ENCODE measurements around the gene EPHA3.

The EPHA3 gene

DNA sequence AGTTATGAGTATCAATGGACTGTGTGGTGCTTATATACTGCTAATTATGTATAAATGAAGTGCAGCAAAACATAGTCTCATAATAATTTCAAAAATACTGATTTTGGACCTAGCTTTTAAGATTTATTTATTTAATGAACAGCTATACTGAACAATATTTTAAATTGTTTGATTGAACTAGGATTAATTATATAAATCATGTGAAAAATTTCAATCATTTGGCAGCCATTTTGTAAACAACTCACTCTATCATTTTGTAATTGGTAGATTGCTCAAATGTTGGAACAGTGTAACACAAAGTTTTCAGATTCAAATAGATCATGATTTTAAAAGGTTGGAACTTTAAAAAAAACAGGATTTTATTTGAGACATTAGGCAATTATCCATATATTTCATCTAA is 47.0 kb downstream of the EPHA3 start:
- no peak for DNase-seq

DNA sequence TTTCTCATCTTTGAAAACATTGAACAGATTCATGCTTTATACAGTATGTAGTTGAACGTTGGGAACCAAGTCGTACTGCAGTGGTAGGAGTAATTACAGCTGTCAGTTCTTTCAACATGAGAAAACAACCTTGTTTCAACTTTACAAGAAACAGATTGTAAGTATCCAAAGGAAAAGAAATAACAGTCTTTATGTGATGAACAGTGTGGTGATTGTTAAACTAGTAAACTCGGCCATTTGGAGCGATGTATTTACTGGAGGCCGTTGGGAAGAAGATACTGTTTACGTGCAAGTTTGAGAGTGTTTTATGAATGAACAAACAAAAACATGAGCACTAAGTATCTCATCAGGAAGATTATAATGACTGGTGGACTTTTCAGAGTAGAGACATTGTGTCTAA is 48.4 kb downstream of the EPHA3 start:
- no peak for DNase-seq

DNA sequence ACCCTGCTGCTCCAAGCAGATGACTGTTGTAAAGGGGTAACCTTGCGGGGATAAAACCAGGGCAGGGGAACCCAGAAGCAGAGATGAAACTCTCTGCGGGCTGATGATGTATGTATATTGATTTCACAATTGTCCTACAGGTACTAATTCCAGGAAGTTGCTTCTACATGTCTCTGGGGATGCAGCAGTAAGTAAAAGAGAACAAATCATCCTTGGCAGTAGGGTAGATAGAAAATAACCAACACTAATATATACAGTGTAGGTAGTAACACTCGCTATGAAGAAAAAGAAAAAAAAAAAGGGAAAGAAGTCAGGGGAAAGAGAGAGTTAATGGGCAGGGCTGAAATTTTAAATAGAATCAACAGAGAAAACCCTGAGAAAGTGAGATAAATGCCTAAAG is 50.2 kb downstream of the EPHA3 start:
- no peak for DNase-seq

DNA sequence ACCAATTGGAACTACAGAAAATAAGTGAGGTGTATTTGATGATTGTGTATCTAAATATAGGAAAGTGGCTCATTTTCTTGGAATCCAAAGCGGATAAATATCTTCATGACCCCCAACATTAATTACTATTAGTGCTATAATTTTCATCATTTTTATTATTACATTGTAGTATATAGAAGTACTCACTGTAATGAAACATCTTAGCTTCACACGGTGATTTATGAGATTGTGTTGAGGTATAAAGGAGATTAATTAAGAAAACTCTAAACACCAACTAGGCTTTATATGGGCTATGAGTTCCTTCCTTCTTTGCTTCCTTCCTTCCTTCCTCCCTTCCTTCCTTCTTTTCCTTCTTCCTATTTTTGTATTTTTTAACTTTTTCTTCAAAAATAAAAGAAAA is 52.2 kb downstream of the EPHA3 start:
- DNase-seq = no peak

DNA sequence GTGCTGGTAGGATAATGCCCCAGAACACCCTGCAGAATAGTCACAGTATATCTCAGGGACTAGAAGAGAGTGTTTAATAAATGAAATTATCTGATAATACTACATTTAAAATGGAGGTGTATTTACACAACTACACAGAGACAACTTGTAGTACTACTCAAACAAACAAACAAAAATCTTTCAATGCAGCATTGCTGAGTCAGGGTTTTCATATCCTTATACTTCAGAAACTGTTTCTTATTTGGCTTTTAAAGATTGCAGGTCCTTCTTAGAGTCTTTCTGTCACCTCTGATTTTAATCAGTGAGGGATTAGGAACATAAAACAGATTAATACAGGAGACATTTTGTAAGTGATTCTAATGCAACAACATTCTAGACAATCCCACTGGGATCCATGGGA is 57.4 kb downstream of the EPHA3 start:
- DNase-seq = no peak

DNA sequence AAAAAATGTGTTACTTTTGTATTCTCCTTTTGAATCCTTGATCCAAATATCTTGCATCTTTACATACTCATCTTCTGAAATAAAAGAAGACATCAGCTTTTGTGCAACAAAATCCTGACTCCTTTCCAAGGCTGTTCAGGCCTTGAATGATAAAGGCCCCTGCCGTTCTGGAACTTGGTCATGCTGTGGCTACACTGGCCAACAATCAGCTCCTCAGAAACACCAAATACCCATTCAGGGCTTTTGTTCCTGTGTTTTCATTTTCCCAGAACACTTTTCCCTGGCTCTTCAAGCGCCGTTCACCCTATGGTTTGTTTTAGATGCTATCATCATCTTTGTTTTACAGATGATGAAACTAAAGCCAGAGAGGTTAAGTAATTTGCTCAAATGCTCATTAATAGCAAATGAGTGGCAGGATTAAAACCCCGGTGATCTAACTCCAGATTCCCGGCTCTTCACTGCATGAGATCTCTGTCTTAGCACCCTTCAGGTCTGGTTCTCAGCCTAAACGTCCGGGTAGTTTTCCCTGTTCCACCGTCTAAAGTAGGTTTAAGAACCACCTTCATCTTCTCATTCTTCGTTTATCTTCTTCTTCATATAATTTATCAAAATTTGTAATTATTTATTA is 58.3 kb downstream of the EPHA3 start:
- no peak for DNase-seq

DNA sequence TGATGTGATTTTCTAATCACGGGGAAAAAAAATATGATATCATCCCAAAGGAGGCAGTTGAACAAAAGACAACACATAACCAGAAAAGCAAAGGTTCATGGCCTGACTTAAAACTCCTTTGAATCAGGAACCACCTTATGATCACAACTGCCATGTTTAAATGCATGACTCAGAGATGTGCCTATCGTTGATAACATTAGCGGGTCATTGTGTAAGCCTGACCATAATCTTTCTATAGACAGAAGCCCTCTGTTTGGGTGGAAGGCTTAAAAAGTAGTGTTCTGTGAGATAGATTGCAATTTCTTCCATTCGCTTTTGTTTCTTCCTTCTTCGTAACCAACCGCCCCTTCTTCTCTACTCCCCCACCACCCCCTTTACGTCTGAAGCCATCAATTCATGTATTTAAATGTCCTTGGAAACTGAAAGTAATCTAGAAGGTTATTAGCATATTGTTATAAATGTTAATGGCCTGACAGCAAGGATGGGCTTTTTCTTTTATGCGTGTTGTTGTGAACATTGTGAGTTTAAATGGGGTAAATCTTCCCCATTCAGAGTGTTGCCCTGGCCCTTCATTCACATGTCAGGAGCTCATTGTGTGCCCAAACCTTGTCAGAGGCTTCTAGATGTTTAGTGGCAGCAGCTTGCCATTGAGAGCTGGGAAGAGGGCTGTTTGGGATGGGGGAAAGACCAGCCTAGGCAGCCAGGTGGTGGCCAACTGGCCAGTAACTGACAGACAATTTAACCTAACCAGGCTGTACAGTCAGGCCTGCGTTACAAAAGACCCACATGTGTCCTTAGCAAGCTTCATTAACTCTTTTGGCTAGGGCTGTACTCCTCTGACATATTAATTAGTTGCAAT is 64.5 kb downstream of the EPHA3 start:
- no peak for DNase-seq

DNA sequence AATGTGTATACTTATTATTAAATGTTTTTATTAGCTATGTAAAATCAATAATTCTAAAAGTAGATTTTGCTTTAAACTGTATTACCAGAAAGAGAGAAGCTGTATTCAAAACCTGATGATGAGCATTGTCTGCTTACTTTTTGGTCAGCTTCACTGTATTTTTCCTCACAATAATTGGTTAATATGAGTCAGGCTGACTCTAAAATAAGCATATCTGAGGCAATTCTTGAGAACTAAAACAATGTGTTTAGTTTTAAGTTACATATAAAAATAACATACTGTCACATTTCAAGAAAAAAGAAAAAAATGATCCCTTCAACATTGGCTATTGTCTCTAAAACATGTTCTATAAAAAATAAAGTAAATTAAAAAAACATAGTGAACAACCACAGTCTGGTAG is 66.1 kb downstream of the EPHA3 start:
- DNase-seq = no peak

DNA sequence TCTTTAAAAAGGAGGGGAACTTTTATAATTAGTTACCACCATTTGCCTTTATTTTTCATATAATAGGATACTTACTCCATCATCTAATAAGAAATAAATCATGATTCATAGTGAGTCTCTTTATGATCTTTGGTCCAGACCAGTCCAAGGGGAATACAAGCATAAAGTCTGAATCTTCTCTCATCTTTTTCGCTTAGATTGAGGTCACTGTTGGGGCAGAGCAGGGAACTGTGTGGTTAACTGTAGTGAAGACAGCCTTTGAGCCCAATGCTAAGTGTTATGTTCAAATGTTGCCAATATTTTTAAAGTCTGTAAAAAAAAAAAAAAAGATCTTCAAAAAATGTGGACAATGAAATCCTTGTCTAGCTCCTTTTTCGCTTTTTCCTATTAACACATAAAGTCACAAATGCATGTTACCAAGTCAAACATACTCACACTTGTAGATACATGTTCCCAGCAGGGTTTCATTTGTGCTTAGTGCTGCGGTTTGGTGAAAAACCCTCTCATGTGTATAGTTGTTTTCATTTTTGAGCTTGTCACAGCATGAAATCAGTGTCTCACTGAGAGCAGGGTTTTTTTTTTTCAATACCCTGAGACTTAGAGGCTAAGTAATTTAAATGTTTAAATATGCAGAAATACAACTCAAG is 72.1 kb downstream of the EPHA3 start:
- no peak for DNase-seq

DNA sequence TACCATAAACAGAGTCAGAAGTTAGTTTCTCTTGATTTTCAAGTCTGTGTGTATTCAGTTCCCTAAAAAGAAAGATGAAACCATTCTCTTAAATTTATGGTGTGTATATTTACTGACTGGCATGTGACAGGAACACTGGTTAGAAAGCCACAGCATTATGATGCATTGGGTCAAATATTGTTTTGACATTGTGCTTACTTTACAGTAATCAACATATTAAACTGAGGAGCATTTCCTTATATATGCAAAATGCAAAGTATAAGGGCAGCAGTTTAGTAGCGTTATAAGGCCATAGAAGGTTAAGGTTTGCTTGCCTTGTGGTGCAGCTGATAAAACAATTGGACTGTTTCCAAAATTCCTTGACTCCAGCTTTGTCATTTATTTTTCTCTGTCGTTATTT is 72.9 kb downstream of the EPHA3 start:
- no peak for DNase-seq

DNA sequence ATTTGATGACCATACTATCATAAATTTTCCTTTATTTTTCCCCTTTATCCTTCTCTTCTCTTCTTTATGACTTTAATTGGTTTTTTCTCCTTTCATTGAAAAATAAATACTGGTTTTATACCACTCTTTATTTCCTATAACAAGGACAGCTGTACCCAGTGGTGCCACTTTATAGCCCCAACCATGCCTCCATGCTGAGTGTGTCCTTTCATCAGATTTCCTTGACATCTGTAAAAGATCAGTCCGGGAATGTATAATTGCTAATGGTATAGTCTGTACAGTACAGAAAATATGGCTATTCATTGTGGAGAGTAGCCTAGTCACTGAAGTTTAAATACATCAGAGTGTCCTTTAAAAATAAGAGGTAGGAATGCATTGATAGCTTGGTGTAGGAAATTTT is 74.6 kb downstream of the EPHA3 start:
- DNase-seq = no peak

DNA sequence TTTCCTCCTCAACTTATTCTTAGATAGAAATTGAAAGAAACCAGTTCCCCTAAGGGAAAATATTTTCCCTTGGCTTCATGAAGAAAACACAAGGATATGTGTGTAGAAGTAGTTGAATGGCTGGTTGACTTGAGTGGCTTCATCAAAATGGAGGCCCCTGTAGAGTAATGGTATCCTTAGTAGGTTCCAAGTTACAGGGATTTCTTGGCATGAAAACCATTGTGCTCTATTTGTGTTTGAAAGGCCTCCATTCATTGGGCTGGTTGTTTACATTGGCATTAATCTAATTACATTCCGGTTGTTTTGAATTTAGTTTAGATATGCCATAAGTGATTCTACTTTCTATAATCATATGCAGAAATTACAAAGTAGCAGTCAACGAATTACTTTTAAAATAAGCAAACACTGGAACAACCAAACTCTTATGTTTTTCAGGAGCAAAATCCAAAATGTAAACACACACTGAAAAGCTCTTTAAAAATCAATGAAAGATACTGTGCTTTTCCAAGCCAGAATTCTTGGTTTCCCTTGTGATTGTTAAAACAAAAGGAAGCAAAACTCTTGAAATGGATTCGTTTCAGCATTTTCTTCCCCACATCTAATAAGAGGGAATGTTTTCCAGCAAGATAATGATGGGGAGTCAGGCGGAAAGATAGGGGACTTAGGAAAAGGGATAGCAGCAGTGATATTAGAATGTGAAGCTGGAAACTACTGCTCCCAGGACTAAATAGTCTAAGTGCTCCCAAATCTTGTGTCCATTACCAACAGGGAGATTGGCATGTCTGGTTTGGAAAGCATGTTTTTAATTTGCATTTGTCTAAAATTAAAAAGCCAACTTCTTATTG is 77.0 kb downstream of the EPHA3 start:
- no peak for DNase-seq

DNA sequence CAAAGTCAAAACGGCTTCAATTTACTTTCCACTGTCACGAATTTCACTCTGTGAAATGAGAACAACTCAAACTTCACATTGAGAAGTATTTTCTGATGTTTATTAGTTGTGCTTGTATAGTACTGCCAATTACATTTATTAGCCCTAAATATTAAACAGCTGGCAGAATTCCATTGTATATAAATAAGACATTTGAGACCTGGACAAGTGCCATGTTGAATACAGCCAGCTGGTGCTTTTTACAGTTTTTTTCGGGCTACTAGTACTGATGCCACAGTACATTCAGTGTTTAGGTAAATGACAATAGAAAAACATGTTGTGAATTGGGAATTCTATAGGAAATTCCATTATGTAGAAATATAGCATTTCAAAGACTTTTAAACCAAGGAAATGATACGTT is 79.0 kb downstream of the EPHA3 start:
- DNase-seq = no peak

DNA sequence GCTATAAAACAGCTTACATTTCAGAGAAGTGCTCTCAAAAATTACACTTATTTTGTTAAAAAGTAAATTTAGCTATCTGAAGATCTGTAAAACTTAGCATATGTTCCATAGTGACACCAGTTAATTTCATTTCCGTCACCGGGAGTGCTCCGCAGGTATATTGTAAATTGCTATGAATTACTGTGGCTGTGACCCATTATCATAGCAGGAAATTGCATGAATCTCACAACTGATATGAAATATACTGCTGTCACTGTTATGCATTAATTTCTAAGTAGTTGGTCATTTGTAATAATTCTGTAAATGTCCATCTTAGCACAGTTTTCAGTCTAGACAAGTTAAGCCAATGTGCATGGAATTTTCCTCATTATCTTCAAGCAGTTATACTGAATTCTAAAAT is 91.2 kb downstream of the EPHA3 start:
- DNase-seq = no peak

DNA sequence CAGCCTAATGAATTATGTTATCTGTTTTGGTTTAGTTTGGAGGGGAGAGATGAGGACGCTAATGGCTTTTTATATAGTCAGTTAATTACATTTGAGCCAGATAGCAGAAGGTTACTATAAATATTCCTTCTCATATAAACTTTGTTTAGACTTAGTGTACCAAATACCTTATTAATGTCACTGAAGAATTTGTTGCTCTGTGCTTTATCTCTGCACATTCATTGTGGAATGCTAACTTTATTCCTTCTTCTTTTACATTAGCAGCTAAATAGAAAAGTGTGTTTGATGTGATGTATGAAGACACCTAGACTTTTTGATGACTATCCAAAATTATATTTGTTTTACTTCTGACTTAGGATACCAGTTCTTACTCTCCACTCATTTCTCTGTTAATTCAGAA is 105.2 kb downstream of the EPHA3 start:
- no peak for DNase-seq

DNA sequence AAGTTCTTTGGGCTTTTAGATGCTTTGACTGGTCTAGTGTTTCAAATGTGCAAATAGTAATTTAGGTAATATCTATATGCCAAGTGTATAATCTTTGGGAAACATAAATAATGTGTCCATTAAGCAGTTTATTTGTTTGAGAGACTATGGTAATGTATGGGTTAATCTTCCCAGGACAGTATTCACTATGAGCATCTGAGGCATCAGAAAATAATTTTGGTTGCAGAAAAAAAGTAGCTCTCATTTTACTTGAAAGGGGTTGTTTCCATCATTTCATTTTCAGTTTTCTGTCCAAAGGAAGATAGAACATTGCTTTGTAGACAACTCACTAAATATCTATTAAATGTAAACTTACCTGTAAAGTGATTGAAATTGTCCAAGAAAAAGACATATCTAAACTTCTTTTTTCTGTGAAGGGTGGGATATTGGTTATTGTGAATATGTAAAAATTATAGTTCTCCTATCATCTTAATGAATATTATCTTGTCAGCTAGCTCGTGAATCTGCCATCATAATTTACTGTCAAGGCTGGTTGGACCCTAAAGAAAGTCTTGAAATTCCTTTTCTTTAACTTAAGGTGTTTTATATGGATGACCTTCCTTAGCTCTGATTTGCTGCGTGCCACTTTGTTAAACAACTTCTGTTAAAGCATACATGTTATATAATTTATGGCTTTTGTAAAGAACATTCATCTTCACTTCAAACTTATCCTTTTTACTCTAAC is 108.8 kb downstream of the EPHA3 start:
- no peak for DNase-seq

DNA sequence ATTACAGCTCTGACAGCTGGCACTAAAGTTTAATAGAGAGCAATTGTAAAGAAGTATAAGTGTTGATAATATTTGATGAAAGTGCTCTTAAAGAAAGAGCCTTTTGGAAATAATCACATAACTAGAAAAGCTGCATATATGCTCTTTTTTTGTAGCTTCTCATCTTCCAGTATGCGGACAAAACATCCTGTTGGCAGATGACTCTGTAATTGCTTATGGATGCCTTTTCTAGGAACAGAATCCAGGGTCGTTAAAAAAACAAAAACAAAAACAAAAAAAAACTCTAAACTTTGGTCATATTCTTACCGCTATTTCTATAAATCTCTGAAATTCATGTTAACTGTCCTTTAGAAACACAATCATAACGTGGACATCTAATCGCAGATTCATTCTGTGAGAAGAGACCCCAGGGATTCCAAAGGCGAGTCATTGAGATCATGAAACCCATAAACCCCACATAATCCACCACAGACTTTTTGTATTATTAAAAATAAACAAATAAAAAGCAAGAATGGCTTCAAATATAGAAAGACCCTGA is 109.8 kb downstream of the EPHA3 start:
- DNase-seq = no peak

DNA sequence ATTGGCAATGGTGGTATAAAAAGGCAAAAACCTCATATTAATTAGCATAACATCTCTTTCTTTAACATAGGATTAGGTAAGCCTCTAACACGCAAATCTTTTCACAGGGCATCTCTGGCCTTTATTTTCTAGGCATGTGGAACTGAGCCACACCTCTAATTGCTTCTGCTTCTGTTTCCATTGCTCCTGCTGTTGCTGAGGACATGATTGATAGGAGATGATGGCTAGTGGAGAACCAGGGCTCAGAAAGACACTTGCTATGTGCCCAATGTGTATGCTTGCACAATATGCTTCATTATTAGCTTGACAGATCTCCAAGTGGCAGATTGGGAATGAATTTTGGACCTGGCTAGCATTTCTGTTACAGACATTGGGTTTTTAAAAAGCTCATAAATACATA is 114.5 kb downstream of the EPHA3 start:
- no peak for DNase-seq

DNA sequence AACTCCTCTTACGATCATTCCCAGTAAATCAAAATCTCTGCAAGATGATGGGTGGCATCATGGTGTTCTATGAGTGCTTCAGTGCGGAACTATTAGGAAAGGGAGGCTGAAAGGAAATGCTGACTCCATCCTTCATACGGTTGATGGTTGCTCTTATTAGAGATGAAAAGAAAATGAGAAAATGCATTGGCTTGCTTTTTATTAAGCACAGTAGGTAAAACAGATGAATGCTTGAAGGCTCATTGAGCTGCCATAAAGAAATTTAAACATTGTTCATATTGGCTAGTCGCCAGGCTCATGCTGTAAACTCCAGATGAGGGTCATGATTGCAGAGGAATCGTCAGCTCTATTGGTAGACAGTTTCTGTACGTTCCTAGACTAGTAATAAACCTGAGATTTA is 115.8 kb downstream of the EPHA3 start:
- no peak for DNase-seq

DNA sequence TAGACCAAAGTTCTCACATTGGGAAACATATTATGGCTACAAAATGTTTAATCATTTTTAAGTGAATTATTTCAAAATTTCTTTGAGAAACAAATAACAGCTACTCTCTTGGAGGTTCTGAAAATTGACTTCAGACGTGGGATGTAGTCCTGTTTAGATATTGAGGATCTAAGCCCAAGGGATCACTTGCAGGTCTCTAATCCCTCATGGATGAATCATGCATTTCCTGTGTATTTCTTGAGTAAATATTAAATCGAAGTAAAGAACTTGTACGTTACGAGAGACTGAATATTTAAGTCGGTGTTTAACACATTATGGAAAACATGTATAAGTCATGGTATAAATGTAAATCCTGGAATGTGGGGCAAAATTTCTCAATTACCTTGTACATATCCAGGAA is 119.8 kb downstream of the EPHA3 start:
- DNase-seq = no peak

DNA sequence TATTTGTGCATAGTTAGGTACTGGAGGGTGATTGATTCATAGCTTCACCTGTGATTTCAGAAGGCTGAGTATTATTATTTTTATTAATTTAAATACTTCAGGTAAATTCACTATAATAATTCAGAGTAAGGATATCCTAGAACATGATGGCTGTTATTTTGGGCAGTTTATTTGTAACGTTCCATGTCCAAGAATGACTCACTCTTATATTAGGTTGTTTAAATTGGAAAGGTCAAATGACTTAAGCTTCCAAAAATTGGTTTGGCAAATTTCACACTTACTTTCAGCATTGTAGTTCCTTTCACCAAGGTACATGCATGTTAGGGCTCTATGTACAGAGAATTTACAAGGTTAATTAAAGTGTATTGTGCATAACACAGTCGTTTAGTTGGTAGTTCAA is 120.2 kb downstream of the EPHA3 start:
- no peak for DNase-seq

DNA sequence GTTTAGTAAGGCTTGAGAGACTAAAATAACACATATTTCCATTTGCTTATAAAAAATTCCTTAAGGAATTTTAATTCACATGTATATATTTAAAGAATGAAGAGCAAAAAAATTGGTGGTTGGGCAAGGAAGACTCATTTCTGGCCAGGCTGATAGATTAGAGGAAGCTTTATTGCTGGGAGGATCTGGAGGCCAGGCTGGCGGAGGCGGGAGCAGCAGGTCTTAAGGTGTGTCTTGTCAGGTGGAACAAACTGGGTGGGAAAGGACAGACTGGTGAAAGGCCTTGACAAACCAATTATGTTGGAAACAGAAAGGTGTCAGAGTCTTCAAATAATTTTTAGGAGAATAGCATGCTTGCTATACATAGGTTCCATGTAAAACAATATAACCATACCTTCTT is 124.7 kb downstream of the EPHA3 start:
- DNase-seq = no peak
